ENCODE data around the gene HLCS. TPM values are rescaled to one million over a fixed set of nuclear protein-coding genes. Genes with fewer than 3 reads are reported as not detected.

The HLCS gene
- polyA plus RNA-seq, 1 donor (not counting 4 experiments of a cell fraction or from before 2014, with no cell fraction given): 11.5 TPM

DNA sequence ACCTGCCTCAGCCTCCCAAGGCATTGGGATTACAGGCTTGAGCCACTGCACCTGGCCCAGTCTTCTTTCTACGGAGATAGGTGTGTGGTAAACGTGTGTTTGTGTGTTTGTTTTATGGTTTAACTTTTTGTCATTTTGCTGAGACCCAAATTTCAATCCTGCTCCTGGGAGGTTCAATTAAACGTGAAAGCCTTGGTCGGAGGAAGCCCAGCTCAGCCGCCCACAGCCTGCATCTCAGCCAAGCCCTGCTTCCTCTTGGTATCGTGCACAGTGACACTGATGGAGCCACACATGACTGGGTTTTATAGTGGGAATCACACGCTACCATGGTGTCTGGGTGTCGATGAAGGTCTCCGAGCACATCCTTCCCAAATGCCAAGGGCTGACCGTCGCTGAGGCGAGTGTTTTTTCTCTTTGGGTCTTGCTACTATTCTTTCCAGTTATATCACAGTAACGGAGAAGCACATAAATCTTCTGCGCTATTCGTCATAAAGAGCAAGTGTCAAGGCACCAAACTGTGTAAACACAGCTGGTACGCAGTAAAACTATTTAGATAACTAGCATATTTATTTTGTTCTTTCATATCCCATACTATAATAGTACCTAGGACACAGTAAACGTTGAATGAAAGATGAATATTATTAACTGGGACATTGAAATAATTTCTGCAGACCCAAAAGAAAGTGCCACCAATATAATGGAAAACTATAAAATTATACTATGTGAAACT is 39.3 kb downstream of the HLCS start:
- Histone ChIP-seq H2AFZ (ENCODE audit: control insufficient read depth, low read length) (no peak overlapping the region), H3K9ac (ENCODE audit: control insufficient read depth, extremely low read depth, insufficient read depth, low read length) (no peak overlapping the region), H4K20me1 (ENCODE audit: control insufficient read depth, extremely low read depth, insufficient read depth, low read length) (no peaks in the 10 kb centered on the region), H3K36me3 (ENCODE audit: control insufficient read depth in 2 of 2, extremely low read depth in 1 of 2, insufficient read depth in 2 of 2, low read length in 2 of 2) (peaks cover 4 to 5% of the 10 kb centered on the region in 2 experiments), H3K4me2 (ENCODE audit: control insufficient read depth, extremely low read depth, insufficient read depth, low read depth, low read length) (no peak overlapping the region), H3K4me3 (ENCODE audit: control insufficient read depth in 2 of 3, extremely low read depth in 1 of 3, insufficient read depth in 2 of 3, low read depth in 1 of 3, low read length in 3 of 3) (no peak overlapping the region), H3K9me1 (ENCODE audit: control insufficient read depth, extremely low read depth, insufficient read depth, low read length) (no peaks in the 10 kb centered on the region), H3K9me3 (ENCODE audit: control insufficient read depth, low read depth, low read length) (no peaks in the 10 kb centered on the region), H3K79me2 (ENCODE audit: control insufficient read depth, insufficient read depth, low read length) (no peaks in the 10 kb centered on the region), H3K27me3 (ENCODE audit: control insufficient read depth, extremely low read depth, insufficient read depth, low read length) (no peaks in the 10 kb centered on the region), H3K4me1 (ENCODE audit: control insufficient read depth, extremely low read depth, insufficient read depth, low read length) (no peaks in the 10 kb centered on the region), H3K27ac (ENCODE audit: control insufficient read depth, insufficient read depth, low read length) (no peak overlapping the region)
- dilution Hi-C loops (cut with MboI; ENCODE audit: extremely low pct_ligation_motif_present, low sequenced_read_pairs): no loop called here
- no peak for TF ChIP-seq EZH2 (IDR thresholded peaks at IDR 0.05; ENCODE audit: low read length)
- TF ChIP-seq, protein P1, sequence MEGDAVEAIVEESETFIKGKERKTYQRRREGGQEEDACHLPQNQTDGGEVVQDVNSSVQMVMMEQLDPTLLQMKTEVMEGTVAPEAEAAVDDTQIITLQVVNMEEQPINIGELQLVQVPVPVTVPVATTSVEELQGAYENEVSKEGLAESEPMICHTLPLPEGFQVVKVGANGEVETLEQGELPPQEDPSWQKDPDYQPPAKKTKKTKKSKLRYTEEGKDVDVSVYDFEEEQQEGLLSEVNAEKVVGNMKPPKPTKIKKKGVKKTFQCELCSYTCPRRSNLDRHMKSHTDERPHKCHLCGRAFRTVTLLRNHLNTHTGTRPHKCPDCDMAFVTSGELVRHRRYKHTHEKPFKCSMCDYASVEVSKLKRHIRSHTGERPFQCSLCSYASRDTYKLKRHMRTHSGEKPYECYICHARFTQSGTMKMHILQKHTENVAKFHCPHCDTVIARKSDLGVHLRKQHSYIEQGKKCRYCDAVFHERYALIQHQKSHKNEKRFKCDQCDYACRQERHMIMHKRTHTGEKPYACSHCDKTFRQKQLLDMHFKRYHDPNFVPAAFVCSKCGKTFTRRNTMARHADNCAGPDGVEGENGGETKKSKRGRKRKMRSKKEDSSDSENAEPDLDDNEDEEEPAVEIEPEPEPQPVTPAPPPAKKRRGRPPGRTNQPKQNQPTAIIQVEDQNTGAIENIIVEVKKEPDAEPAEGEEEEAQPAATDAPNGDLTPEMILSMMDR (optimal IDR thresholded peaks at IDR 0.05 in 1 of 3, IDR thresholded peaks at IDR 0.05 in 1 of 3, conservative IDR thresholded peaks at IDR 0.05 in 1 of 3; ENCODE audit: extremely low read depth in 1 of 3, insufficient read depth in 2 of 3, low read length in 3 of 3): no peak
- FAIRE-seq (no peak), DNase-seq (ENCODE audit: low read depth, low spot score) (no peak)

DNA sequence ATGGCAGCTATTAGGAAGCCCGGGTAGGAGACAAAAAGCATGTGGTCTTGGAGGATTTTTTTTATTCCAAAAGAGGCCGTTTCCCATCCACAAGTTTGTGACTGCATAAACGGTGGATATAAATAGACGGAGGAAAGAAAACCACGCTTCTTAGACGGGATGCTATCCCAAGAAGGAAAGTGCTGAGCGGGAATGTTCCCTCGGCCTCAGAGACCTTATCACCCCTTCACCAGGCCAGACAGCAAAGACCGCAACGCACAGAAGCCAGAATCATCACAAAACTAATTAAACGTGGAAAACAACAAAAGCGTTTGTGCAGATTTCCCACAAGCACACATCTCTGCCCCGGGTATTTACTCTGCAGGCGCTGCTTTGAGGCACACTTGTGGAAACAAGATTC is 43.2 kb downstream of the HLCS start:
- no peaks in the 10 kb centered on the region for H3K4me1 ChIP-seq (ENCODE audit: control insufficient read depth, extremely low read depth, insufficient read depth, low read length)
- no peaks in the 10 kb centered on the region for H3K79me2 ChIP-seq (ENCODE audit: control insufficient read depth, insufficient read depth, low read length)
- peaks cover 4 to 5% of the 10 kb centered on the region in 2 experiments for H3K36me3 ChIP-seq (ENCODE audit: control insufficient read depth in 2 of 2, extremely low read depth in 1 of 2, insufficient read depth in 2 of 2, low read length in 2 of 2)
- dilution Hi-C loops (cut with MboI; ENCODE audit: extremely low pct_ligation_motif_present, low sequenced_read_pairs): no loop called here
- H3K4me3 ChIP-seq (ENCODE audit: control insufficient read depth in 2 of 3, extremely low read depth in 1 of 3, insufficient read depth in 2 of 3, low read depth in 1 of 3, low read length in 3 of 3): no peak overlapping the region
- no peak overlapping the region for H3K9ac ChIP-seq (ENCODE audit: control insufficient read depth, extremely low read depth, insufficient read depth, low read length)
- FAIRE-seq (no peak), DNase-seq (ENCODE audit: low read depth, low spot score) (no peak)
- TF ChIP-seq EZH2 (IDR thresholded peaks at IDR 0.05; ENCODE audit: low read length): no peak
- TF ChIP-seq, protein P1 (optimal IDR thresholded peaks at IDR 0.05 in 1 of 3, IDR thresholded peaks at IDR 0.05 in 1 of 3, conservative IDR thresholded peaks at IDR 0.05 in 1 of 3; ENCODE audit: extremely low read depth in 1 of 3, insufficient read depth in 2 of 3, low read length in 3 of 3): no peak
- no peak overlapping the region for H3K4me2 ChIP-seq (ENCODE audit: control insufficient read depth, extremely low read depth, insufficient read depth, low read depth, low read length)
- H3K27me3 ChIP-seq (ENCODE audit: control insufficient read depth, extremely low read depth, insufficient read depth, low read length): no peaks in the 10 kb centered on the region
- no peak overlapping the region for H3K27ac ChIP-seq (ENCODE audit: control insufficient read depth, insufficient read depth, low read length)
- no peaks in the 10 kb centered on the region for H3K9me3 ChIP-seq (ENCODE audit: control insufficient read depth, low read depth, low read length)
- no peaks in the 10 kb centered on the region for H4K20me1 ChIP-seq (ENCODE audit: control insufficient read depth, extremely low read depth, insufficient read depth, low read length)
- H3K9me1 ChIP-seq (ENCODE audit: control insufficient read depth, extremely low read depth, insufficient read depth, low read length): no peaks in the 10 kb centered on the region
- H2AFZ ChIP-seq (ENCODE audit: control insufficient read depth, low read length): no peak overlapping the region
